Transverse colon (tissue), 4 donors: Measurements from ENCODE around the gene DYRK4. TPM values are rescaled to one million over a fixed set of nuclear protein-coding genes. Genes with fewer than 3 reads are reported as not detected.

Experiments
- DNase-seq: peaks from one replicate; pipeline ENCODE4 v3.0.0-alpha.2; 2019
- H3K27ac ChIP-seq, 4 donors: fragments of 200-600 bp; sonication (generic); 2 replicates each; pipeline ENCODE4 v1.5.1; 2016 to 2018; ENCODE audit warnings: inconsistent platforms in 4 of 4
- H3K27me3 ChIP-seq: fragments of 200-600 bp; sonication (generic); 2 replicates; pipeline ENCODE4 v1.5.1; 2017; ENCODE audit warnings: inconsistent platforms
- H3K36me3 ChIP-seq, 4 donors: fragments of 200-600 bp; sonication (generic); 2 replicates each; pipeline ENCODE4 v1.5.1; 2017 to 2019; ENCODE audit warnings: inconsistent platforms in 4 of 4
- H3K4me1 ChIP-seq, 4 donors: fragments of 200-600 bp; sonication (generic); 2 replicates each; pipeline ENCODE4 v1.5.1; 2017 to 2020; ENCODE audit warnings: inconsistent platforms in 4 of 4
- H3K4me3 ChIP-seq, 4 donors: fragments of 200-600 bp; sonication (generic); 1 replicate in 1 of 4; 2 replicates in 3 of 4; pipeline versions ENCODE4 v1.5.1 to v1.6.1; 2017 to 2019; ENCODE audit warnings: inconsistent platforms in 4 of 4
- H3K9me3 ChIP-seq, 2 donors: fragments of 200-600 bp; sonication (generic); 2 replicates each; pipeline ENCODE4 v1.5.1; 2017 to 2019; ENCODE audit warnings: inconsistent platforms in 2 of 2
- CTCF ChIP-seq, 5 experiments: fragments of 200-600 bp in 3 of 5; fragments of 450-650 bp in 2 of 5; sonication (generic) in 3 of 5; IDR thresholded peaks; 1 replicate in 2 of 5; 2 replicates in 3 of 5; pipeline ENCODE4 v1.5.1; 2016 to 2017; ENCODE audit warnings: antibody characterized with exemption in 5 of 5, inconsistent platforms in 3 of 5, mild to moderate bottlenecking in 2 of 5, moderate library complexity in 1 of 5
- EP300 ChIP-seq: sonication (generic); formaldehyde crosslinking; IDR thresholded peaks from one replicate; pipeline ENCODE4 v1.6.1; 2017; ENCODE audit warnings: antibody characterized with exemption, low read depth
- POLR2A ChIP-seq: fragments of 450-650 bp; IDR thresholded peaks from one replicate; pipeline ENCODE4 v1.6.1; 2016; ENCODE audit warnings: antibody characterized with exemption, mild to moderate bottlenecking, moderate library complexity
- POLR2AphosphoS5 ChIP-seq, 3 donors: sonication (generic); formaldehyde crosslinking; IDR thresholded peaks; one replicate each; pipeline ENCODE4 v1.6.1; 2016; ENCODE audit warnings: antibody characterized with exemption in 3 of 3
- WGBS, 2 donors: methylation state at CpG; one replicate each; pipeline ENCODE4 v1.1.5; 2018; ENCODE audit warnings: low coverage in 1 of 2; 5-methylcytosine and 5-hydroxymethylcytosine counted together
- in situ Hi-C, 4 donors: fragments of 200-750 bp; cut with MboI; loops; one replicate each; pipeline versions ENCODE4 v1.15.0 to v1.15.1; 2017; ENCODE audit warnings: low sequenced_read_pairs in 3 of 4, low pct_ligation_motif_present in 1 of 4, low pct_unique_long_range_greater_than_20kb in 1 of 4
- intact Hi-C: fragments of 100-400 bp; cut with DNase I; formaldehyde crosslinking; loops from one replicate; pipeline ENCODE4 v1.15.1; 2023; ENCODE audit warnings: low total_unique reads
- total RNA-seq, 4 donors: library from RNA; depleted of rRNA; stranded (reverse); fragments of >200 nt; gene quantifications; one replicate each; pipeline ENCODE4 v1.1.0, GENCODE V29; 2016

The DYRK4 gene
- total RNA-seq, 4 donors from 2014 or later = 20.3 to 120 (median 22.4) TPM

GRCh38 chr12:4553943-4554342, 8.1 kb upstream of the DYRK4 start:
- intact Hi-C loops (no loop called here), in situ Hi-C loops (no loop called here)
- no peaks in the 10 kb centered on the region for H3K36me3 ChIP-seq
- H3K27ac ChIP-seq = no peak overlapping the region
- no peaks in the 10 kb centered on the region for H3K9me3 ChIP-seq
- no peak overlapping the region for H3K4me3 ChIP-seq
- no peaks in the 10 kb centered on the region for H3K27me3 ChIP-seq
- TF ChIP-seq EP300 = no peak
- no peak for TF ChIP-seq POLR2A
- TF ChIP-seq CTCF (IDR thresholded peaks at IDR 0.05) = no peak
- no peak for TF ChIP-seq POLR2AphosphoS5 (IDR thresholded peaks at IDR 0.05)
- no peaks in the 10 kb centered on the region for H3K4me1 ChIP-seq
- DNase-seq = no peak
- 88% methylated on average over 3 to 4 of the region's 4 CpGs for WGBS, 2 donors

GRCh38 chr12:4555804-4556203, 6.2 kb upstream of the DYRK4 start:
- H3K27me3 ChIP-seq = no peaks in the 10 kb centered on the region
- no peaks in the 10 kb centered on the region for H3K36me3 ChIP-seq
- WGBS, 2 donors = 80 to 81% methylated on average over 2 of the region's 2 CpGs
- DNase-seq = no peak
- intact Hi-C loops (no loop called here), in situ Hi-C loops (no loop called here)
- TF ChIP-seq POLR2A (no peak), EP300 (no peak), CTCF (IDR thresholded peaks at IDR 0.05) (no peak), POLR2AphosphoS5 (IDR thresholded peaks at IDR 0.05) (no peak)
- H3K9me3 ChIP-seq = no peaks in the 10 kb centered on the region
- H3K27ac ChIP-seq = no peak overlapping the region
- H3K4me3 ChIP-seq = no peak overlapping the region
- no peaks in the 10 kb centered on the region for H3K4me1 ChIP-seq

- no peak overlapping the region for H3K27ac ChIP-seq
- no peak overlapping the region for H3K4me3 ChIP-seq
- intact Hi-C loops = no loop called here
- no peaks in the 10 kb centered on the region for H3K27me3 ChIP-seq
- in situ Hi-C loops = no loop called here
- H3K36me3 ChIP-seq = no peaks in the 10 kb centered on the region
- TF ChIP-seq POLR2AphosphoS5 (IDR thresholded peaks at IDR 0.05) = no peak
- TF ChIP-seq CTCF (IDR thresholded peaks at IDR 0.05) = no peak
- no peak for TF ChIP-seq EP300
- no peak for TF ChIP-seq POLR2A
- peaks cover 0 to 5% (median 4%) of the 10 kb centered on the region in 4 donors for H3K4me1 ChIP-seq
- WGBS, 2 donors = 81 to 87% methylated on average over 2 of the region's 2 CpGs
- no peak for DNase-seq
- H3K9me3 ChIP-seq = no peaks in the 10 kb centered on the region
These were observed 5.1 kb upstream of the DYRK4 start for GRCh38 chr12:4556735-4557530.

GRCh38 chr12:4557586-4557985, 4.4 kb upstream of the DYRK4 start:
- in situ Hi-C loops (no loop called here), intact Hi-C loops (no loop called here)
- TF ChIP-seq CTCF (IDR thresholded peaks at IDR 0.05) = no peak
- no peak for TF ChIP-seq EP300
- TF ChIP-seq POLR2AphosphoS5 (IDR thresholded peaks at IDR 0.05) = no peak
- TF ChIP-seq POLR2A = no peak
- DNase-seq = no peak
- no peak overlapping the region for H3K27ac ChIP-seq
- no peaks in the 10 kb centered on the region for H3K27me3 ChIP-seq
- no peak overlapping the region for H3K4me3 ChIP-seq
- 85 to 87% methylated on average over 5 of the region's 5 CpGs for whole genome bisulfite sequencing, 2 donors
- H3K9me3 ChIP-seq = no peaks in the 10 kb centered on the region
- peaks cover 0 to 12% (median 10%) of the 10 kb centered on the region in 4 donors for H3K4me1 ChIP-seq
- no peaks in the 10 kb centered on the region for H3K36me3 ChIP-seq
